ENCODE results near the gene SPTBN1.

The SPTBN1 gene

DNA sequence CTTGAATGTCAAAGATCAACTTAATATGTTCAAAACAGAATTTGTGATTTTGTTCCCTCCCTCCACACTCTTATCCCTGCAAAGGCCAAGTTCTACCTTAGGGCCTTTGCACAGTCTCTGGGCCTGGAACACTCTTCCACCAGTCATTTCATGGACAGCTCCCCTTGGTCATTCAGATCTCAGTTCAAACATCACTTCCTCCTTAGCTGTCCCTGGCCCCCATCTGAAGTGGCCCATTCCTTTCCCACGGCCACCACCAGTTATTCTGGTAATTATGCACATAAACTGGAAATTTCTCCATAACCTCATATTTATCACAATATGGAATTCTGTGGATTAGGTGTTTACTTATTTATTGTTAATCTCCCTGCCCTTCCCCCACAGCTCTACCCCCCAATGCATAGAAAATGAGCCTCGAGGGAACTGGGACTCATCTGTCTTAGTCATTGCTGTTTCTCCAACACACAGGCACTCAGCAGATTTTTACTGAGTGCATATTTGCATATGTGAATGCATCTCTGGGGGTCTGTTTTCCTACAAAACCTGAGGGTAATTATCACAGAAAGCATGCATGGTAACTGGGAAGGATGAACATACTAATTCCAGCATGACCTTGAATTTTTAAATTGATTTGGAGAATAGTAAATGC is 35.5 kb upstream of the SPTBN1 start:
- H3K27ac ChIP-seq (ENCODE audit: low read depth, low read length) = no peak overlapping the region
- H3K4me1 ChIP-seq (ENCODE audit: insufficient read depth, low read length) = peaks cover 6% of the 10 kb centered on the region; the same call in 1 of the 2 replicates
- no peak overlapping the region for H3K4me3 ChIP-seq (ENCODE audit: low read length)
- H3K9ac ChIP-seq (ENCODE audit: low read depth, low read length) = no peak overlapping the region
- no peaks in the 10 kb centered on the region for H3K27me3 ChIP-seq (ENCODE audit: insufficient read depth, low read length)
- H3K9me3 ChIP-seq (ENCODE audit: insufficient read depth, low read depth, low read length) = no peaks in the 10 kb centered on the region
- WGBS = 58% methylated on average over 2 of the region's 2 CpGs
- no peaks in the 10 kb centered on the region for H3K36me3 ChIP-seq (ENCODE audit: insufficient read depth, low read length)

GRCh38 chr2:54422072-54422581 is 34.0 kb upstream of the SPTBN1 start:
- WGBS = 97% methylated on average over 10 of the region's 10 CpGs
- no peaks in the 10 kb centered on the region for H3K36me3 ChIP-seq (ENCODE audit: insufficient read depth, low read length)
- no peak overlapping the region for H3K4me3 ChIP-seq (ENCODE audit: low read length)
- H3K9ac ChIP-seq (ENCODE audit: low read depth, low read length) = no peak overlapping the region
- no peaks in the 10 kb centered on the region for H3K27me3 ChIP-seq (ENCODE audit: insufficient read depth, low read length)
- H3K9me3 ChIP-seq (ENCODE audit: insufficient read depth, low read depth, low read length) = no peaks in the 10 kb centered on the region
- no peak overlapping the region for H3K27ac ChIP-seq (ENCODE audit: low read depth, low read length)
- H3K4me1 ChIP-seq (ENCODE audit: insufficient read depth, low read length) = peaks cover 6% of the 10 kb centered on the region; the same call in 1 of the 2 replicates

GRCh38 chr2:54423213-54423612 is 32.9 kb upstream of the SPTBN1 start:
- Histone ChIP-seq H3K27me3 (ENCODE audit: insufficient read depth, low read length) (no peaks in the 10 kb centered on the region), H3K4me3 (ENCODE audit: low read length) (no peak overlapping the region), H3K9ac (ENCODE audit: low read depth, low read length) (no peak overlapping the region), H3K4me1 (ENCODE audit: insufficient read depth, low read length) (peaks cover 6% of the 10 kb centered on the region; the same call in 1 of the 2 replicates), H3K9me3 (ENCODE audit: insufficient read depth, low read depth, low read length) (no peaks in the 10 kb centered on the region), H3K27ac (ENCODE audit: low read depth, low read length) (no peak overlapping the region), H3K36me3 (ENCODE audit: insufficient read depth, low read length) (no peaks in the 10 kb centered on the region)
- WGBS = no CpG with 5 or more reads among the region's 2 CpGs

GRCh38 chr2:54424555-54425163 is 31.5 kb upstream of the SPTBN1 start:
- Histone ChIP-seq H3K9me3 (ENCODE audit: insufficient read depth, low read depth, low read length) (no peaks in the 10 kb centered on the region), H3K27me3 (ENCODE audit: insufficient read depth, low read length) (no peaks in the 10 kb centered on the region), H3K9ac (ENCODE audit: low read depth, low read length) (no peak overlapping the region), H3K4me1 (ENCODE audit: insufficient read depth, low read length) (peaks cover 6% of the 10 kb centered on the region; the same call in 1 of the 2 replicates), H3K36me3 (ENCODE audit: insufficient read depth, low read length) (no peaks in the 10 kb centered on the region), H3K4me3 (ENCODE audit: low read length) (no peak overlapping the region), H3K27ac (ENCODE audit: low read depth, low read length) (no peak overlapping the region)
- 87% methylated on average over 7 of the region's 7 CpGs for WGBS

- Histone ChIP-seq H3K27me3 (ENCODE audit: insufficient read depth, low read length) (no peaks in the 10 kb centered on the region), H3K36me3 (ENCODE audit: insufficient read depth, low read length) (no peaks in the 10 kb centered on the region), H3K4me1 (ENCODE audit: insufficient read depth, low read length) (no peaks in the 10 kb centered on the region), H3K9me3 (ENCODE audit: insufficient read depth, low read depth, low read length) (no peaks in the 10 kb centered on the region), H3K4me3 (ENCODE audit: low read length) (no peak overlapping the region), H3K27ac (ENCODE audit: low read depth, low read length) (no peak overlapping the region), H3K9ac (ENCODE audit: low read depth, low read length) (no peak overlapping the region)
- 92% methylated on average over 3 of the region's 3 CpGs for WGBS
Measured at GRCh38 chr2:54428108-54428831, 27.9 kb upstream of the SPTBN1 start.

DNA sequence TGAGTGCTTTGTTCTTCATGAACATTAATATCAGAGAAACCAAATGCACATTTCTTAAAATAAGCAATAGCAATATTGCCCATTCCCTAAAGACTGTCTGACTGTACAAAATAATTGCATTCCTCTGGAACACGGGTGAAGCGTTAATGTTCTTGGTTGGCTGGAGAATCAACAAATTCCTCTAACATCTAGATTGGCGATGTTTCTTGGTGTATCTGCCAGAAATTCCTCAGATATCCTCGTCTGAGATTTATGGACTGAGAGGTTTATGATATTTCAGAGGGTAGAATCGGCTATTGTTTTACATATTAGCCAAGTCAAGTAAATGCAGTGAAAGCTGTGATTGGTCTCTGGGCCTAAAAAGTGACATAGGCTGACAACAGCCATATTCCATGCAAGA is 27.1 kb upstream of the SPTBN1 start:
- Histone ChIP-seq H3K4me1 (ENCODE audit: insufficient read depth, low read length) (no peaks in the 10 kb centered on the region), H3K4me3 (ENCODE audit: low read length) (no peak overlapping the region)

DNA sequence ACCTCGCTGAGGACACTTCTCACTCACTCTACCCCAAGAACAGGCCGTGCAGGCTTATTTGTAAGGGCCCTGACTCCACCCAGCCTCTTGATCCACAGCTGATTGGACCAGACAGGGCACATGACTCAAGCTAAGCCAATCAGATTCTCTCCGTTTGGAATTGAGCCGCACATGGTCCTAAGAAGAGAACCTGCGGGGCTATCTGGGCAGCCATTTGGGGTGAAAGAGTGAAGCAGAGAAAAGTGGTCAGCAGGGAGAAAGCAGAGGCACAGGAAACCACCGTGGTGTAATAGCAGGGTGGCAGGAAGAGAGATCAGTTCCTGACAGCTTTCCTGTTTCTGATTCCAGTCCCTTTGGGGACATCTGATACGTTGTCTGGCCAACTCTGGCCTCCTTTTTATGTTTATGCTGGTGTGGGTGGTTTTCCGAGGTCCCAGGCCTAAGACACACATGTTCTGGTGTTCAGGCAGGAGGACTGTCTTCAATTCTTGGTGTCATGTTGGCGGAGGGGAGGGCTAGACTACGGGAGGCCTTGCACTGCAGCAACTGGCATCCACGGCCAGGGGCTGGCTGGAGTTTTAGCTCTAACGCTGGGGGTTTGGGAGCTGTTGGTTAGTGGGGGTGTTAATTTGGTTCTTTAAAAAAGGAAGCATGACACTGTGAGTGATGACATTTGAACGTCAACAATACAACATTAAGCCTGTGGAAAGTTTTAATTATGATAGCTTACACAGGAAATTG is 26.1 kb upstream of the SPTBN1 start:
- Histone ChIP-seq H3K27ac (ENCODE audit: low read depth, low read length) (no peak overlapping the region), H3K9ac (ENCODE audit: low read depth, low read length) (no peak overlapping the region)
- 94% methylated on average over 13 of the region's 13 CpGs for WGBS

More for the DNA sequence above, 27.1 kb upstream of the SPTBN1 start:
- 95% methylated on average over 5 of the region's 5 CpGs for WGBS
- H3K9ac ChIP-seq (ENCODE audit: low read depth, low read length) = no peak overlapping the region
- H3K9me3 ChIP-seq (ENCODE audit: insufficient read depth, low read depth, low read length) = no peaks in the 10 kb centered on the region
- no peaks in the 10 kb centered on the region for H3K27me3 ChIP-seq (ENCODE audit: insufficient read depth, low read length)
- H3K36me3 ChIP-seq (ENCODE audit: insufficient read depth, low read length) = no peaks in the 10 kb centered on the region
- H3K27ac ChIP-seq (ENCODE audit: low read depth, low read length) = no peak overlapping the region

GRCh38 chr2:54430649-54431048 is 25.5 kb upstream of the SPTBN1 start:
- H3K4me1 ChIP-seq (ENCODE audit: insufficient read depth, low read length) = no peaks in the 10 kb centered on the region
- H3K9me3 ChIP-seq (ENCODE audit: insufficient read depth, low read depth, low read length) = no peaks in the 10 kb centered on the region
- WGBS = 96% methylated on average over 5 of the region's 5 CpGs
- no peak overlapping the region for H3K9ac ChIP-seq (ENCODE audit: low read depth, low read length)
- H3K4me3 ChIP-seq (ENCODE audit: low read length) = no peak overlapping the region
- H3K36me3 ChIP-seq (ENCODE audit: insufficient read depth, low read length) = no peaks in the 10 kb centered on the region
- no peaks in the 10 kb centered on the region for H3K27me3 ChIP-seq (ENCODE audit: insufficient read depth, low read length)
- H3K27ac ChIP-seq (ENCODE audit: low read depth, low read length) = no peak overlapping the region

More for the DNA sequence above, 26.1 kb upstream of the SPTBN1 start:
- H3K27me3 ChIP-seq (ENCODE audit: insufficient read depth, low read length) = no peaks in the 10 kb centered on the region
- H3K9me3 ChIP-seq (ENCODE audit: insufficient read depth, low read depth, low read length) = no peaks in the 10 kb centered on the region
- H3K4me1 ChIP-seq (ENCODE audit: insufficient read depth, low read length) = no peaks in the 10 kb centered on the region
- H3K4me3 ChIP-seq (ENCODE audit: low read length) = no peak overlapping the region
- H3K36me3 ChIP-seq (ENCODE audit: insufficient read depth, low read length) = no peaks in the 10 kb centered on the region

DNA sequence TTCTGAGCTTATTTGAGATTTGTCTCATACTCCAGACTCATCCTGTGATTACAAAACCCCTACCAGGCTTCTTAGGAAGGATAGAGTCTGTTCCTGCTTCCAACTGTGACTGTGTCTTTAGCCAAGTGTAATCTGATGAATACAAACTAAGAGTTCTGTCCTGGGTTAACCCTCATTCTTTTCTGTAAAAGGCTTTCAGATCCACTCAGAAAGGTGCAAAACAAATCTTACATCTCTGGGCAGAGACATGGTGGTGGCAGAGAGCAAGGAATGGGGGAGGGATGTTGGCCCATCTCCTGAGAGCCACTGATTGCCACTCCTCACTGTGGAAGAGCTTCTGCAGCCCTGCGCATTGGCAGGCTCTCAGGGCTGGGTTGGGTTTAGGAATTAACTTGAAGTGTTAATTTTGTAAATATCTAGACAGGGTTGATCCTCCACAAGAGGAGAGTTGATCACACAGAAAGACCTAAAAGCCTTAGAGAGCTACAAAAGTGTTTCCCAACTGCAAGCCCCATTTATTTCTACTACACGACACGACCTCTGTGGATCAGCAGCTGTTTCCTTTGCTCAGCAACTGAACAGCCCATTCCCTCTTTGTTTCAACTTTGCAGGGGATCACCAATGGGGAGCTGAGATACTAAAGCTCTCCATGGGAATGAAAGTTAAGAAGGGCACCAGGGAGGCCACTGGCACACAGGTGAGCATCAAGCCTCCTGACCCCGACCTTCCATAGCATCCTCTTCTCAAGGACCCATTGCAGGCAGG is 23.7 kb upstream of the SPTBN1 start:
- WGBS = 87% methylated on average over 4 of the region's 4 CpGs

GRCh38 chr2:54434229-54434628 is 21.9 kb upstream of the SPTBN1 start:
- no peak overlapping the region for H3K4me3 ChIP-seq (ENCODE audit: low read length)
- WGBS = 90% methylated on average over 4 of the region's 4 CpGs
- H3K36me3 ChIP-seq (ENCODE audit: insufficient read depth, low read length) = no peaks in the 10 kb centered on the region
- no peaks in the 10 kb centered on the region for H3K27me3 ChIP-seq (ENCODE audit: insufficient read depth, low read length)
- no peak overlapping the region for H3K9ac ChIP-seq (ENCODE audit: low read depth, low read length)
- H3K4me1 ChIP-seq (ENCODE audit: insufficient read depth, low read length) = no peaks in the 10 kb centered on the region
- no peak overlapping the region for H3K27ac ChIP-seq (ENCODE audit: low read depth, low read length)
- H3K9me3 ChIP-seq (ENCODE audit: insufficient read depth, low read depth, low read length) = no peaks in the 10 kb centered on the region

More for the DNA sequence above, 23.7 kb upstream of the SPTBN1 start:
- H3K4me3 ChIP-seq (ENCODE audit: low read length) = no peak overlapping the region
- no peaks in the 10 kb centered on the region for H3K27me3 ChIP-seq (ENCODE audit: insufficient read depth, low read length)
- H3K36me3 ChIP-seq (ENCODE audit: insufficient read depth, low read length) = no peaks in the 10 kb centered on the region
- H3K9ac ChIP-seq (ENCODE audit: low read depth, low read length) = no peak overlapping the region
- H3K9me3 ChIP-seq (ENCODE audit: insufficient read depth, low read depth, low read length) = no peaks in the 10 kb centered on the region
- H3K4me1 ChIP-seq (ENCODE audit: insufficient read depth, low read length) = no peaks in the 10 kb centered on the region
- H3K27ac ChIP-seq (ENCODE audit: low read depth, low read length) = no peak overlapping the region

All from HUES64 (cell line).